ENCODE results near the gene FHOD3. TPM values are rescaled to one million over a fixed set of nuclear protein-coding genes. Genes with fewer than 3 reads are reported as not detected.

The FHOD3 gene
- total and polyA plus RNA-seq, 7 experiments from 2014 or later: not detected

- Histone ChIP-seq H3K27me3 (ENCODE audit: control insufficient read depth in 2 of 2, insufficient read depth in 2 of 2, low read length in 2 of 2) (no peaks in the 10 kb centered on the region), H3K4me1 (ENCODE audit: control insufficient read depth in 2 of 2, insufficient read depth in 2 of 2, low read length in 2 of 2) (no peaks in the 10 kb centered on the region), H3K9me3 (ENCODE audit: control insufficient read depth in 2 of 3, low read length in 3 of 3) (no peaks in the 10 kb centered on the region), H3K4me3 (ENCODE audit: low read length) (no peak overlapping the region), H3K36me3 (ENCODE audit: control insufficient read depth in 2 of 3, insufficient read depth in 3 of 3, low read length in 3 of 3) (no peaks in the 10 kb centered on the region), H3K27ac (ENCODE audit: low read depth, low read length) (no peak overlapping the region)
- H3K4me3 Mint-ChIP-seq: no peak overlapping the region
- intact Hi-C loops (cut with micrococcal nuclease): no loop called here
- DNase-seq: no peak
- ChIA-PET POLR2A (no interaction called here), CTCF (no interaction called here)
- no peak for ATAC-seq
- H3K36me3 Mint-ChIP-seq: no peaks in the 10 kb centered on the region
- H3K27ac Mint-ChIP-seq: no peak overlapping the region
- peaks cover 0 to 2% (median 0%) of the 10 kb centered on the region in 11 donors for H3K9me3 Mint-ChIP-seq
- H3K27me3 Mint-ChIP-seq: peaks cover 0 to 4% (median 0%) of the 10 kb centered on the region in 5 donors
- H3K4me1 Mint-ChIP-seq: peaks cover 0 to 2% (median 0%) of the 10 kb centered on the region in 7 donors
These were observed 292.5 kb downstream of the FHOD3 start for GRCh38 chr18:36589857-36590543.

GRCh38 chr18:36590621-36591580, 293.4 kb downstream of the FHOD3 start:
- H3K4me3 Mint-ChIP-seq: no peak overlapping the region
- CTCF ChIA-PET: no interaction called here
- H3K9me3 ChIP-seq (ENCODE audit: control insufficient read depth in 2 of 3, low read length in 3 of 3): no peaks in the 10 kb centered on the region
- H3K9me3 Mint-ChIP-seq: peaks cover 0 to 2% (median 0%) of the 10 kb centered on the region in 11 donors
- H3K4me1 ChIP-seq (ENCODE audit: control insufficient read depth in 2 of 2, insufficient read depth in 2 of 2, low read length in 2 of 2): no peaks in the 10 kb centered on the region
- no peak overlapping the region for H3K27ac Mint-ChIP-seq
- POLR2A ChIA-PET: no interaction called here
- no peak overlapping the region for H3K4me3 ChIP-seq (ENCODE audit: low read length)
- intact Hi-C loops (cut with micrococcal nuclease): no loop called here
- H3K4me1 Mint-ChIP-seq: peaks cover 0 to 2% (median 0%) of the 10 kb centered on the region in 7 donors
- no peak for DNase-seq
- no peak overlapping the region for H3K27ac ChIP-seq (ENCODE audit: low read depth, low read length)
- no peaks in the 10 kb centered on the region for H3K36me3 ChIP-seq (ENCODE audit: control insufficient read depth in 2 of 3, insufficient read depth in 3 of 3, low read length in 3 of 3)
- H3K27me3 Mint-ChIP-seq: peaks cover 0 to 4% (median 0%) of the 10 kb centered on the region in 5 donors
- ATAC-seq: no peak
- no peaks in the 10 kb centered on the region for H3K36me3 Mint-ChIP-seq
- H3K27me3 ChIP-seq (ENCODE audit: control insufficient read depth in 2 of 2, insufficient read depth in 2 of 2, low read length in 2 of 2): no peaks in the 10 kb centered on the region

GRCh38 chr18:36592282-36592681, 294.8 kb downstream of the FHOD3 start:
- no peak overlapping the region for H3K27ac Mint-ChIP-seq
- H3K27me3 Mint-ChIP-seq: peaks cover 0 to 4% (median 0%) of the 10 kb centered on the region in 5 donors
- intact Hi-C loops (cut with micrococcal nuclease): no loop called here
- H3K36me3 Mint-ChIP-seq: no peaks in the 10 kb centered on the region
- Histone ChIP-seq H3K36me3 (ENCODE audit: control insufficient read depth in 2 of 3, insufficient read depth in 3 of 3, low read length in 3 of 3) (no peaks in the 10 kb centered on the region), H3K9me3 (ENCODE audit: control insufficient read depth in 2 of 3, low read length in 3 of 3) (no peaks in the 10 kb centered on the region), H3K4me3 (ENCODE audit: low read length) (no peak overlapping the region), H3K4me1 (ENCODE audit: control insufficient read depth in 2 of 2, insufficient read depth in 2 of 2, low read length in 2 of 2) (no peaks in the 10 kb centered on the region), H3K27me3 (ENCODE audit: control insufficient read depth in 2 of 2, insufficient read depth in 2 of 2, low read length in 2 of 2) (no peaks in the 10 kb centered on the region), H3K27ac (ENCODE audit: low read depth, low read length) (no peak overlapping the region)
- no peaks in the 10 kb centered on the region for H3K9me3 Mint-ChIP-seq
- ChIA-PET POLR2A (no interaction called here), CTCF (no interaction called here)
- ATAC-seq: no peak
- H3K4me3 Mint-ChIP-seq: no peak overlapping the region
- no peak for DNase-seq
- peaks cover 0 to 2% (median 0%) of the 10 kb centered on the region in 7 donors for H3K4me1 Mint-ChIP-seq

DNA sequence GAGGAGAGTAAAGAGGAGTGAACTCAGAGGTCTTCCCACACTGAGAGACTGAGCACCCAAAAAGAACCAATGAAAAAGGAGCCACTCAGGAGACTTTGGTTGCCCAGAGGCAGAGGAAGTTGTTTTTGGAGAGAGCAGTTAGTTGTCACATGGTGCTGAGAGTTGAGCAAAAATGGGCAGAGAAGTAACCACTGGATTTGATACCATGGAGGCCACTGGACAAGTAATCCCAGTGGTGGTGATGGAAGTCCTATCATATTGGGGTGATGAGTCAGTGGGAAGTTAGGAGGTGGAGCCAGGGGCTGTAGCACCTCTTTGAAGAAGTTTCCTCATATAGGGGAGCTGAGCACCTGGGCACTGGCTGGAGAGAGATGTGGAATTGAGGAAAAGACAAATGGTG, 295.5 kb downstream of the FHOD3 start:
- H3K9me3 Mint-ChIP-seq: no peaks in the 10 kb centered on the region
- Histone ChIP-seq H3K27ac (ENCODE audit: low read depth, low read length) (no peak overlapping the region), H3K27me3 (ENCODE audit: control insufficient read depth in 2 of 2, insufficient read depth in 2 of 2, low read length in 2 of 2) (no peaks in the 10 kb centered on the region), H3K36me3 (ENCODE audit: control insufficient read depth in 2 of 3, insufficient read depth in 3 of 3, low read length in 3 of 3) (no peaks in the 10 kb centered on the region), H3K4me3 (ENCODE audit: low read length) (no peak overlapping the region), H3K4me1 (ENCODE audit: control insufficient read depth in 2 of 2, insufficient read depth in 2 of 2, low read length in 2 of 2) (no peaks in the 10 kb centered on the region), H3K9me3 (ENCODE audit: control insufficient read depth in 2 of 3, low read length in 3 of 3) (no peaks in the 10 kb centered on the region)
- CTCF ChIA-PET: no interaction called here
- ATAC-seq: no peak
- no peak overlapping the region for H3K4me3 Mint-ChIP-seq
- intact Hi-C loops (cut with micrococcal nuclease): no loop called here
- DNase-seq: no peak
- H3K4me1 Mint-ChIP-seq: peaks cover 0 to 2% (median 0%) of the 10 kb centered on the region in 7 donors
- POLR2A ChIA-PET: no interaction called here
- H3K27ac Mint-ChIP-seq: no peak overlapping the region
- peaks cover 0 to 4% (median 0%) of the 10 kb centered on the region in 5 donors for H3K27me3 Mint-ChIP-seq
- no peaks in the 10 kb centered on the region for H3K36me3 Mint-ChIP-seq

DNA sequence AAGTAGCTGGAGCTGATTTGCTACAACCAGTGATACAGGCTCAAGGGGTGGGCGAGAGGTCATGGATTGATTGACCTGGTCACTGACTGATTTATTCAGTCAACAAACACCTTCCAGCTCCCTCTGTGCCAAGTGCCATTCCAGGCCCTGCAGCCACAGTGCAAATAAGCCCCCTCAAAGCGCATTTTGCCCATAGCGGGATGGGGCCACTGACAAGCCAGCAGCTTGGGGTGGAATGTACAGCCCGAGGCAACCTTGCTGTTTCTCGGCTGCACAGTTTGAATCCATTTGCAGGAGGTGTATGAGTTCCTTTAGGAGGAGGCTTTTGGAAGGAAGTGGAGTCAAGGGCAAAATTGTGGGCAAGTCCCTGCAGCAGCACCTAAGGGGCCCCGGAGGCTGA, 296.1 kb downstream of the FHOD3 start:
- DNase-seq (no peak), ATAC-seq (no peak)
- no peak overlapping the region for H3K4me3 ChIP-seq (ENCODE audit: low read length)
- H3K4me1 ChIP-seq (ENCODE audit: control insufficient read depth in 2 of 2, insufficient read depth in 2 of 2, low read length in 2 of 2): no peaks in the 10 kb centered on the region
- ChIA-PET CTCF (no interaction called here), POLR2A (no interaction called here)
- no peaks in the 10 kb centered on the region for H3K36me3 ChIP-seq (ENCODE audit: control insufficient read depth in 2 of 3, insufficient read depth in 3 of 3, low read length in 3 of 3)
- H3K9me3 ChIP-seq (ENCODE audit: control insufficient read depth in 2 of 3, low read length in 3 of 3): no peaks in the 10 kb centered on the region
- no peaks in the 10 kb centered on the region for H3K36me3 Mint-ChIP-seq
- H3K27me3 Mint-ChIP-seq: peaks cover 0 to 4% (median 0%) of the 10 kb centered on the region in 5 donors
- H3K9me3 Mint-ChIP-seq: no peaks in the 10 kb centered on the region
- H3K27ac Mint-ChIP-seq: no peak overlapping the region
- no peak overlapping the region for H3K4me3 Mint-ChIP-seq
- no peaks in the 10 kb centered on the region for H3K27me3 ChIP-seq (ENCODE audit: control insufficient read depth in 2 of 2, insufficient read depth in 2 of 2, low read length in 2 of 2)
- intact Hi-C loops (cut with micrococcal nuclease): no loop called here
- H3K4me1 Mint-ChIP-seq: peaks cover 0 to 2% (median 0%) of the 10 kb centered on the region in 7 donors
- no peak overlapping the region for H3K27ac ChIP-seq (ENCODE audit: low read depth, low read length)

DNA sequence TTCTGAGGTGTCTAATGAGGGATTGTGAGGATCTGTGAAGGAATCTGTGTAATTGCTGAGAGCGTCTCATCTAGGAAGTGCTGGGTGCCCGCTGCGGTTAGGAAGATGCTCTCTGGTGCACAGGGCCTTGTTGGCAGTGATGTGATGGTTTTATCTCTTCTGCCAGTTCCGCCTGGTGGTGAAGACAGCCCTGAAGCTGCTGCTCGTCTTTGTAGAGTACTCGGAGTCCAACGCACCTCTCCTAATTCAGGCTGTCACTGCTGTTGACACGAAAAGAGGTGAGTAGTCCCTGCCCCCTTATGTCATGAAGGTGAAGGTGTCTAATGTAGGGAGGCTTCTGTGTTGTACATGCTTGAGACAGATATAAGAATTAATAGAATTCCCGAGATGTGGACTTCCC, 297.1 kb downstream of the FHOD3 start:
- no peaks in the 10 kb centered on the region for H3K36me3 Mint-ChIP-seq
- H3K27me3 Mint-ChIP-seq: peaks cover 0 to 4% (median 0%) of the 10 kb centered on the region in 5 donors
- Histone ChIP-seq H3K4me1 (ENCODE audit: control insufficient read depth in 2 of 2, insufficient read depth in 2 of 2, low read length in 2 of 2) (no peaks in the 10 kb centered on the region), H3K27ac (ENCODE audit: low read depth, low read length) (no peak overlapping the region), H3K9me3 (ENCODE audit: control insufficient read depth in 2 of 3, low read length in 3 of 3) (no peaks in the 10 kb centered on the region), H3K4me3 (ENCODE audit: low read length) (no peak overlapping the region), H3K36me3 (ENCODE audit: control insufficient read depth in 2 of 3, insufficient read depth in 3 of 3, low read length in 3 of 3) (no peaks in the 10 kb centered on the region), H3K27me3 (ENCODE audit: control insufficient read depth in 2 of 2, insufficient read depth in 2 of 2, low read length in 2 of 2) (no peaks in the 10 kb centered on the region)
- intact Hi-C loops (cut with micrococcal nuclease): no loop called here
- no peak for DNase-seq
- no peak overlapping the region for H3K27ac Mint-ChIP-seq
- ChIA-PET POLR2A (no interaction called here), CTCF (no interaction called here)
- peaks cover 0 to 2% (median 0%) of the 10 kb centered on the region in 7 donors for H3K4me1 Mint-ChIP-seq
- no peak for ATAC-seq
- no peak overlapping the region for H3K4me3 Mint-ChIP-seq
- no peaks in the 10 kb centered on the region for H3K9me3 Mint-ChIP-seq

All from naive thymus-derived CD4-positive, alpha-beta T cell (primary cell).